Measurements from ENCODE around the gene ARHGAP31.

- no peak for TF ChIP-seq CBFB (CRISPR knock-in tag; IDR thresholded peaks at IDR 0.05; ENCODE audit: low read depth)
- no peak for TF ChIP-seq CTCF (IDR thresholded peaks at IDR 0.05)
- TF ChIP-seq MAX (CRISPR knock-in tag; IDR thresholded peaks at IDR 0.05) = no peak
These were observed 34.4 kb upstream of the ARHGAP31 start for GRCh38 chr3:119259821-119260220.

All from WTC11 (cell line).